Loucy (cell line): ENCODE measurements around the gene ABLIM2.

Source experiments
- H2AFZ ChIP-seq: fragments of 200-600 bp; sonication (generic); 2 replicates; pipeline ENCODE4 v1.6.0; 2016; ENCODE audit warnings: antibody characterized with exemption, mild to moderate bottlenecking, low read length, moderate library complexity
- H3F3A ChIP-seq: fragments of 200-600 bp; 2 replicates; pipeline ENCODE4 v1.6.0; 2016; ENCODE audit warnings: antibody characterized with exemption, low read depth, mild to moderate bottlenecking
- H3K27me3 ChIP-seq: fragments of 200-600 bp; sonication (generic); 2 replicates; pipeline ENCODE4 v1.6.1; 2014; ENCODE audit warnings: low read length, mild to moderate bottlenecking; ENCODE audit not compliant: insufficient read depth, poor library complexity, severe bottlenecking
- H3K36me3 ChIP-seq: fragments of 200-600 bp; sonication (generic); 2 replicates; pipeline ENCODE4 v1.6.1; 2016; ENCODE audit warnings: low read length; ENCODE audit not compliant: insufficient read depth
- H3K4me1 ChIP-seq: fragments of 200-600 bp; sonication (generic); 2 replicates; pipeline ENCODE4 v1.5.1; 2014; ENCODE audit warnings: low read length, mild to moderate bottlenecking; ENCODE audit not compliant: insufficient read depth, poor library complexity, severe bottlenecking
- H3K4me2 ChIP-seq: fragments of 200-600 bp; sonication (generic); 2 replicates; pipeline ENCODE4 v1.6.0; 2014; ENCODE audit warnings: antibody characterized with exemption, low read length, low read depth, mild to moderate bottlenecking; ENCODE audit not compliant: poor library complexity, severe bottlenecking
- H3K4me3 ChIP-seq: fragments of 200-600 bp; sonication (generic); 2 replicates; pipeline ENCODE4 v1.5.1; 2014; ENCODE audit warnings: low read length, mild to moderate bottlenecking, mixed read lengths; ENCODE audit not compliant: poor library complexity, severe bottlenecking
- H3K79me2 ChIP-seq: fragments of 200-600 bp; sonication (generic); 2 replicates; pipeline ENCODE4 v1.6.1; 2014; ENCODE audit warnings: low read length; ENCODE audit not compliant: insufficient read depth
- H3K9ac ChIP-seq: fragments of 200-600 bp; sonication (generic); 2 replicates; pipeline ENCODE4 v1.6.0; 2014; ENCODE audit warnings: mild to moderate bottlenecking, low read depth, low read length, moderate library complexity; ENCODE audit not compliant: poor library complexity, severe bottlenecking
- H3K9me2 ChIP-seq: fragments of 200-600 bp; sonication (generic); replicated peaks from 2 replicates; pipeline ENCODE4 v1.6.1; 2016; ENCODE audit warnings: low read depth, low read length, mixed read lengths
- H3K9me3 ChIP-seq: fragments of 200-600 bp; sonication (generic); 2 replicates; pipeline ENCODE4 v1.6.1; 2014; ENCODE audit warnings: mild to moderate bottlenecking, antibody characterized with exemption, low read length, low read depth; ENCODE audit not compliant: insufficient read depth
- H4K20me1 ChIP-seq: fragments of 200-600 bp; sonication (generic); 2 replicates; pipeline ENCODE4 v1.6.0; 2014; ENCODE audit warnings: antibody characterized with exemption, low read length, mild to moderate bottlenecking; ENCODE audit not compliant: insufficient read depth, poor library complexity, severe bottlenecking
- CTCF ChIP-seq: fragments of 200-600 bp; sonication (generic); conservative IDR thresholded peaks from 2 replicates; pipeline ENCODE4 v1.5.1; 2014; ENCODE audit warnings: mild to moderate bottlenecking, antibody characterized with exemption, low read length
- EZH2phosphoT487 ChIP-seq: fragments of 200-600 bp; IDR thresholded peaks from 2 replicates; pipeline ENCODE4 v1.6.1; 2018; ENCODE audit warnings: antibody characterized with exemption, mild to moderate bottlenecking, moderate library complexity, borderline replicate concordance

ABLIM2 gene

DNA sequence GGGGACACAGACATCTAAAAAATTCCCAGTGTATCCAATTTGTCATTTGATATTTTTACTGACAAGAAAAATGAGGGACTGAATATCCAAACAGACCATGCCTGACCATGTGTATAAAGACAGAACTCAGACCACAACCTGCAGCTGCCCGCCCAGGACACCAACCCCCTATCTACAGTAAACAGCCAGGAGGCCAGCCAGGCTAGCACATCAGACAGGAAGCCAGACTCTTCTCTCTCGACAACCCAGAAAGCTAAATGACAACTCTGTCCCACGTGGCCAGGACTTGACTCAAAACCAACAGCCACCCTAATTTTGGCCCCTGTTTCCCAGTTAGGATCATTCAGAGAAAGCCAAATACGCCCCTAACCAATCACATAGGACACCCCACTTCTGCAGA, 234.0 kb downstream of the ABLIM2 start:
- Histone ChIP-seq H3K79me2 (no peaks in the 10 kb centered on the region), H3K4me3 (no peak overlapping the region), H4K20me1 (no peaks in the 10 kb centered on the region), H3K9me3 (no peaks in the 10 kb centered on the region; the same call in 1 of the 2 replicates), H3K9ac (no peak overlapping the region), H3F3A (no peaks in the 10 kb centered on the region), H3K4me1 (no peaks in the 10 kb centered on the region), H3K36me3 (no peaks in the 10 kb centered on the region), H2AFZ (no peak overlapping the region), H3K4me2 (no peak overlapping the region), H3K27me3 (no peaks in the 10 kb centered on the region), H3K9me2 (no peaks in the 10 kb centered on the region)
- no peak for TF ChIP-seq EZH2phosphoT487
- TF ChIP-seq CTCF: no peak

DNA sequence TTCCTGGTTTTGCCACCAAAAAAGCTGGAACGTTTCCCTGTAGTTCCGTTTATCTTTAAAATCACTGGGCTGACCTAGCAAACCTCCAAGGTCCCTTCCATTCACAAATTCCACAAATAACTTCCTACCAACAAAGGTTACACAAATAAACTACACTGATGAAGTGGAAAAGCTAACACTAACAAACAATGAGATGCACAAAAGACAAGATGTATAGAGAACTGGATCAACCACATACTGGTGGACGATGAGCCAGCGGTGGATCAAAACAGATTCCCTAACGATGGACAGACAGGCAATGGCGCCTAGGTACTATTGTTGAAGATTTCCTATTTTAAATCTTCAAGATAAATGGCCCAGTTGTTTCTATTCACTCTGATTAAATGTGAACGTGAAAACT, 234.4 kb downstream of the ABLIM2 start:
- no peaks in the 10 kb centered on the region for H3K9me2 ChIP-seq
- H3K4me3 ChIP-seq: no peak overlapping the region
- no peaks in the 10 kb centered on the region for H3K79me2 ChIP-seq
- H3K9me3 ChIP-seq: no peaks in the 10 kb centered on the region; the same call in 1 of the 2 replicates
- H4K20me1 ChIP-seq: no peaks in the 10 kb centered on the region
- no peak overlapping the region for H2AFZ ChIP-seq
- no peak overlapping the region for H3K4me2 ChIP-seq
- no peaks in the 10 kb centered on the region for H3K4me1 ChIP-seq
- H3F3A ChIP-seq: no peaks in the 10 kb centered on the region
- H3K36me3 ChIP-seq: no peaks in the 10 kb centered on the region
- TF ChIP-seq CTCF (no peak), EZH2phosphoT487 (no peak)
- no peaks in the 10 kb centered on the region for H3K27me3 ChIP-seq
- no peak overlapping the region for H3K9ac ChIP-seq

DNA sequence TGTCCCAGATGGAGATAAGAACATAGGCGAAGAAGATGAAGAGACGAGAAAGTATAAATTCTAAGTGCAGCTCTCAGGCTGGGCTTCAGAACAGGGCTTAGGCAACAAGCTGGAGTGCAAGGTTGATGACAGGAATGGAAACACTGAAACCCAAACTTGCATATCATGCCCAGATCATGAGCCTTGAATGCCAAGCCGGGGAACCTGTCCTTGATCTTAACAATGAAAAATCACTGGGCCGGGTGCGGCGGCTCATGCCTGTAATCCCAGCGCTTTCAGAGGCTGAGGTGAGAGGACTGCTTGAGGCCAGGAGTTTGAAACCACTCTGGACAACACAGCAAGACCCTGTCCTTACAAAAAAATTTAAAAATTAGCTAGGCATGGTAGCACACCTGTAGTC, 236.1 kb downstream of the ABLIM2 start:
- H3K36me3 ChIP-seq: no peaks in the 10 kb centered on the region
- H3K4me1 ChIP-seq: no peaks in the 10 kb centered on the region
- no peak overlapping the region for H3K4me2 ChIP-seq
- H3K9me3 ChIP-seq: no peaks in the 10 kb centered on the region; the same call in 1 of the 2 replicates
- H3K79me2 ChIP-seq: no peaks in the 10 kb centered on the region
- no peak overlapping the region for H2AFZ ChIP-seq
- no peaks in the 10 kb centered on the region for H3K27me3 ChIP-seq
- TF ChIP-seq CTCF (no peak), EZH2phosphoT487 (no peak)
- no peak overlapping the region for H3K9ac ChIP-seq
- H3K9me2 ChIP-seq: no peaks in the 10 kb centered on the region
- H3K4me3 ChIP-seq: no peak overlapping the region
- H4K20me1 ChIP-seq: no peaks in the 10 kb centered on the region
- H3F3A ChIP-seq: no peaks in the 10 kb centered on the region
